ENCODE measurements around the gene CD109. TPM values are rescaled to one million over a fixed set of nuclear protein-coding genes. Genes with fewer than 3 reads are reported as not detected.

Gene CD109
- total and polyA plus RNA-seq, 2 of the 4 experiments (the other 2 are of a cell fraction): 3.6 to 5.0 TPM

DNA sequence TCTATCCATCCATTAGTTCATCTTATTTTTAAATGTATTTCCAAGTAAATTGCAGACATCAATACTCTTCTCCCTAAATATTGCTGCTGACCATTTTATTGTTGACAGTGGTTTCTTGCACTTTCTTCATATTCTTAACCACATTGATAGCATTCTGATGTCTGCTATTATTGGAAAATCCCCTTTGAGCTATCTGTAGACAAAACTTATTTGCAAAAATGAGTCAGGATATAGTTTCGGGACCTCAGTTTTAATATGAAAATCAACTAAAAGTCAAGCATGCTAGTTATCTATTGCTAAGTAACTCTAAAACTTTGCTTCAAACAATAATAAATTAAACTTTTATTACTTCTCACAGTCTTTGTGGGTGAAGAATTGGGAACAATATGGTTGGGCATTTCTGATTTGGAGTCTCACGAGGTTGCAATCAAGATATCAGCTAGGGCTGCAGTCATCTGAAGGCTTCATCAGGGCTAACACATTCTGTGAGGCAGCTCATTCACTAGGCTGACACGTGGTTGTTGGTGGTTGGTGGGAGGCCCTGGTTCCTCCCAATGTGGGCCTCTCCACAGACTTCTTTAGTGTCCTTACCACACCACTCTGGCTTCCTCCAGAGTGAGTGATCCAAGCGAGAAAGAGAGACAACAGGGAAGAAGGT, 32.7 kb downstream of the CD109 start:
- in situ Hi-C loops (cut with MboI; ENCODE audit: low sequenced_read_pairs) (no loop called here), dilution Hi-C loops (cut with HindIII; ENCODE audit: low sequenced_read_pairs, unreplicated experiment) (no loop called here), intact Hi-C loops (cut with micrococcal nuclease) (no loop called here)
- Histone ChIP-seq H3K9ac (ENCODE audit: low read depth, low read length) (no peak overlapping the region), H3K27me3 (ENCODE audit: control insufficient read depth, insufficient read depth, low read length) (no peaks in the 10 kb centered on the region), H4K8ac (ENCODE audit: low read depth in 2 of 2, low read length in 2 of 2) (no peak overlapping the region), H2BK5ac (ENCODE audit: low read depth, low read length, poor library complexity, severe bottlenecking) (no peak overlapping the region), H4K5ac (ENCODE audit: low read depth, low read length) (no peak overlapping the region), H3K36me3 (ENCODE audit: control insufficient read depth, insufficient read depth, low read length) (no peaks in the 10 kb centered on the region; the same call in 1 of the 2 replicates), H2BK15ac (ENCODE audit: low read depth, low read length) (no peak overlapping the region), H4K20me1 (ENCODE audit: insufficient read depth, low read length) (no peaks in the 10 kb centered on the region), H3K9me3 (ENCODE audit: control insufficient read depth, insufficient read depth, low read length) (no peaks in the 10 kb centered on the region), H3K18ac (ENCODE audit: low read depth, low read length) (no peak overlapping the region), H2BK120ac (ENCODE audit: low read depth, low read length) (no peak overlapping the region), H3K4me2 (ENCODE audit: low read depth, low read length) (no peak overlapping the region), H3K4me3 (ENCODE audit: insufficient read depth, low read depth, low read length) (no peak overlapping the region), H3K4me1 (ENCODE audit: control insufficient read depth, insufficient read depth, low read length) (no peaks in the 10 kb centered on the region), H3K14ac (replicated peaks; ENCODE audit: low read depth, low read length) (0 out of 2 replicates have a peak overlapping the region, but pooled peaks have one; percentile 4), H3K27ac (ENCODE audit: insufficient read depth, low read length) (no peak overlapping the region), H3K23ac (ENCODE audit: low read depth, low read length) (no peak overlapping the region), H3K56ac (ENCODE audit: extremely low read depth, insufficient read depth, low read length) (no peak overlapping the region), H2AFZ (replicated peaks; ENCODE audit: low read length, poor library complexity) (no peak overlapping the region), H2BK20ac (ENCODE audit: low read depth, low read length) (no peak overlapping the region), H3K9me1 (ENCODE audit: insufficient read depth, low read length) (peaks cover 4% of the 10 kb centered on the region), H2AK5ac (ENCODE audit: low read depth, low read length) (no peak overlapping the region), H3K79me1 (ENCODE audit: low read depth in 1 of 2, low read length in 2 of 2) (peaks cover 0 to 13% of the 10 kb centered on the region in 2 experiments; a peak in 2 of 4 replicates), H4K91ac (ENCODE audit: insufficient read depth, low read depth, low read length) (no peak overlapping the region), H2AK9ac (replicated peaks; ENCODE audit: low read depth, low read length, poor library complexity) (no peak overlapping the region), H3K4ac (ENCODE audit: low read depth, low read length) (no peak overlapping the region)
- ChIA-PET POLR2A (ENCODE audit: unreplicated experiment) (no interaction called here), CTCF (no interaction called here)
- ATAC-seq (ENCODE audit: low read depth): no peak
- no CpG with 5 or more reads among the region's 4 CpGs for WGBS, 2 experiments (ENCODE audit: extremely low coverage in 2 of 2, insufficient read length in 1 of 2)
- TF ChIP-seq NFE2L2 (IDR thresholded peaks at IDR 0.05; ENCODE audit: low read depth, low read length) (no peak), BHLHE40 (IDR thresholded peaks at IDR 0.05; ENCODE audit: low read depth, low read length) (no peak), RCOR1 (IDR thresholded peaks at IDR 0.05; ENCODE audit: insufficient replicate concordance, low read length) (no peak), RAD21 (IDR thresholded peaks at IDR 0.05; ENCODE audit: low read length) (no peak), FOS (IDR thresholded peaks at IDR 0.05; ENCODE audit: low read depth, low read length) (no peak), POLR2A (IDR thresholded peaks at IDR 0.05; ENCODE audit: low read depth, low read length) (no peak)
- TF ChIP-seq, protein P1, sequence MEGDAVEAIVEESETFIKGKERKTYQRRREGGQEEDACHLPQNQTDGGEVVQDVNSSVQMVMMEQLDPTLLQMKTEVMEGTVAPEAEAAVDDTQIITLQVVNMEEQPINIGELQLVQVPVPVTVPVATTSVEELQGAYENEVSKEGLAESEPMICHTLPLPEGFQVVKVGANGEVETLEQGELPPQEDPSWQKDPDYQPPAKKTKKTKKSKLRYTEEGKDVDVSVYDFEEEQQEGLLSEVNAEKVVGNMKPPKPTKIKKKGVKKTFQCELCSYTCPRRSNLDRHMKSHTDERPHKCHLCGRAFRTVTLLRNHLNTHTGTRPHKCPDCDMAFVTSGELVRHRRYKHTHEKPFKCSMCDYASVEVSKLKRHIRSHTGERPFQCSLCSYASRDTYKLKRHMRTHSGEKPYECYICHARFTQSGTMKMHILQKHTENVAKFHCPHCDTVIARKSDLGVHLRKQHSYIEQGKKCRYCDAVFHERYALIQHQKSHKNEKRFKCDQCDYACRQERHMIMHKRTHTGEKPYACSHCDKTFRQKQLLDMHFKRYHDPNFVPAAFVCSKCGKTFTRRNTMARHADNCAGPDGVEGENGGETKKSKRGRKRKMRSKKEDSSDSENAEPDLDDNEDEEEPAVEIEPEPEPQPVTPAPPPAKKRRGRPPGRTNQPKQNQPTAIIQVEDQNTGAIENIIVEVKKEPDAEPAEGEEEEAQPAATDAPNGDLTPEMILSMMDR (conservative IDR thresholded peaks at IDR 0.05; ENCODE audit: low read depth, low read length): no peak
- TF ChIP-seq, protein P2, sequence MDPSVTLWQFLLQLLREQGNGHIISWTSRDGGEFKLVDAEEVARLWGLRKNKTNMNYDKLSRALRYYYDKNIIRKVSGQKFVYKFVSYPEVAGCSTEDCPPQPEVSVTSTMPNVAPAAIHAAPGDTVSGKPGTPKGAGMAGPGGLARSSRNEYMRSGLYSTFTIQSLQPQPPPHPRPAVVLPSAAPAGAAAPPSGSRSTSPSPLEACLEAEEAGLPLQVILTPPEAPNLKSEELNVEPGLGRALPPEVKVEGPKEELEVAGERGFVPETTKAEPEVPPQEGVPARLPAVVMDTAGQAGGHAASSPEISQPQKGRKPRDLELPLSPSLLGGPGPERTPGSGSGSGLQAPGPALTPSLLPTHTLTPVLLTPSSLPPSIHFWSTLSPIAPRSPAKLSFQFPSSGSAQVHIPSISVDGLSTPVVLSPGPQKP (IDR thresholded peaks at IDR 0.05; ENCODE audit: borderline replicate concordance, low read depth, low read length): no peak
- DNase-seq: no peak
- BruUV-seq (replicated peaks): no TSS peak

Data from IMR-90 (cell line).